HCT116 (cell line): ENCODE data around the gene BCL11B.

ENCODE experiments used
- RAD21 ChIP-seq: IDR thresholded peaks from 2 replicates; pipeline ENCODE4 v1.6.1; 2012; ENCODE audit warnings: low read depth, mild to moderate bottlenecking
- TF ChIP-seq, protein P1 (sequence below), 3 experiments: fragments of 200-600 bp in 1 of 3; sonication (generic) in 1 of 3; IDR thresholded peaks in 2 of 3; conservative IDR thresholded peaks in 1 of 3; 2 replicates each; pipeline ENCODE4 v1.5.1; 2012 to 2017; ENCODE audit warnings: low read depth in 2 of 3, low read length in 2 of 3, antibody characterized with exemption in 1 of 3, borderline replicate concordance in 1 of 3, control low read depth in 1 of 3, mild to moderate bottlenecking in 1 of 3, mixed read lengths in 1 of 3, mixed run types in 1 of 3, moderate library complexity in 1 of 3; ENCODE audit not compliant: insufficient read depth in 1 of 3

DNA sequence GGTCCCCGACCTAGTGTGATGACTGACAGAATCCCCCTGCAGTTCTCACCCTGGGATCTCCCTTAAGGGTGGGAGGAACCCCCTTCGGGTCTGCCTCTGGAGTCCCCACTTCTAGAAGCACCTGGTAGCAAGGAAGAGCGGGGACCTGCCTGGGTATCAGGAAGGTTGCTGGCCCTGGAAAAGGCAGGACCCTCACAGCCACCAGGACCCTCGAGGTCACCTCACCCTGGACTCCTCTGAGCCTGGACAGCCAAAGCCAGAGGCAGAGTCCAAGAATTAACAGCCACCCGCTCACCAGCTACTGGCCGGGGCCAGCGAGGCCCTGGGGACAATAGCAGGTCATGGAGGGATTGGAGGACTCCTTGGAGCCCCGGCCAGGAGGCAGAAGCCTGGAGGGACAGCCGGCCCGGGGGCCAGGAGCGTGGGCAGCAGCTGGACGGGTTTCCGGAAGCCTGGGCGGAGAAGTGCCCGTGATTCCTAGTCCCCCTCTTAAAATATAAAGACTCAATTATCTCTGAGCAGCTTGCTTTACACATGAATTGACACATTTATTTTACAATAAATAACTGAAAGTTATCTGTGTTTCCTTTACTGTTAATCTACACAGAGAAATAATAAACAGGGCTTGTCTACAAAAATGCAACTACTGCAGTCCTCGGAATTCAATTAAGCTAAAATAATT is 17.5 kb downstream of the BCL11B start:
- TF ChIP-seq, protein P1, sequence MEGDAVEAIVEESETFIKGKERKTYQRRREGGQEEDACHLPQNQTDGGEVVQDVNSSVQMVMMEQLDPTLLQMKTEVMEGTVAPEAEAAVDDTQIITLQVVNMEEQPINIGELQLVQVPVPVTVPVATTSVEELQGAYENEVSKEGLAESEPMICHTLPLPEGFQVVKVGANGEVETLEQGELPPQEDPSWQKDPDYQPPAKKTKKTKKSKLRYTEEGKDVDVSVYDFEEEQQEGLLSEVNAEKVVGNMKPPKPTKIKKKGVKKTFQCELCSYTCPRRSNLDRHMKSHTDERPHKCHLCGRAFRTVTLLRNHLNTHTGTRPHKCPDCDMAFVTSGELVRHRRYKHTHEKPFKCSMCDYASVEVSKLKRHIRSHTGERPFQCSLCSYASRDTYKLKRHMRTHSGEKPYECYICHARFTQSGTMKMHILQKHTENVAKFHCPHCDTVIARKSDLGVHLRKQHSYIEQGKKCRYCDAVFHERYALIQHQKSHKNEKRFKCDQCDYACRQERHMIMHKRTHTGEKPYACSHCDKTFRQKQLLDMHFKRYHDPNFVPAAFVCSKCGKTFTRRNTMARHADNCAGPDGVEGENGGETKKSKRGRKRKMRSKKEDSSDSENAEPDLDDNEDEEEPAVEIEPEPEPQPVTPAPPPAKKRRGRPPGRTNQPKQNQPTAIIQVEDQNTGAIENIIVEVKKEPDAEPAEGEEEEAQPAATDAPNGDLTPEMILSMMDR (IDR thresholded peaks at IDR 0.05 in 2 of 3, conservative IDR thresholded peaks at IDR 0.05 in 1 of 3; ENCODE audit: borderline replicate concordance in 1 of 3, insufficient read depth in 1 of 3, low read depth in 2 of 3, low read length in 2 of 3): no peak
- no peak for TF ChIP-seq RAD21
